Mucosa of descending colon (tissue), 3 donors: Measurements from ENCODE around the gene SLC2A11. TPM values are rescaled to one million over a fixed set of nuclear protein-coding genes. Genes with fewer than 3 reads are reported as not detected.
"Not testable (repeated sequence)": the region's sequence is repeated elsewhere in the genome, so short reads cannot be mapped to it uniquely, and the experiment has no call there.

ENCODE experiments used
- ATAC-seq: fragments of 200-7000 bp; cut with Tn5 transposase; one replicate; pipeline ENCODE4 v1.9.1; 2020; ENCODE audit warnings: mild to moderate bottlenecking, moderate library complexity
- DNase-seq, 3 donors: peaks; one replicate each; pipeline ENCODE4 v3.0.0-alpha.2; 2020
- H3K36me3 ChIP-seq: fragments of 200-600 bp; one replicate; pipeline ENCODE4 v1.8.0; 2021; ENCODE audit warnings: low read depth, mild to moderate bottlenecking
- H3K4me1 ChIP-seq: fragments of 200-600 bp; one replicate; pipeline ENCODE4 v1.8.0; 2021; ENCODE audit warnings: low read depth, mild to moderate bottlenecking
- H3K4me3 ChIP-seq: fragments of 200-600 bp; one replicate; pipeline ENCODE4 v1.8.0; 2021; ENCODE audit warnings: mild to moderate bottlenecking
- H3K9me3 ChIP-seq: fragments of 200-600 bp; one replicate; pipeline ENCODE4 v1.8.0; 2021; ENCODE audit warnings: mild to moderate bottlenecking
- intact Hi-C, 2 donors: fragments of 100-400 bp; cut with DNase I in 1 of 2; cut with micrococcal nuclease in 1 of 2; formaldehyde crosslinking; loops; one replicate each; pipeline versions ENCODE4 v1.11.0 to v1.11.1; 2022; cut with DNase I, micrococcal nuclease
- total RNA-seq, 3 donors: library from RNA; stranded (reverse); fragmentation: NEBNext Ultra II Directional in 2 of 3; extraction: Animal tissue kit (Norgen Biotek cat#: 25700) in 2 of 3; gene quantifications; one replicate each; pipeline versions ENCODE4 v1.2.1 to v1.2.4, GENCODE V29; 2021 to 2023
- TF ChIP-seq, protein P1 (sequence below): fragments of 200-600 bp; IDR thresholded peaks from one replicate; pipeline ENCODE4 v1.8.0; 2022; ENCODE audit warnings: antibody characterized with exemption, mild to moderate bottlenecking
- donor health status: DM: no; HTN: no; CAD: no; lungs with moderate emphysema.
- donor health status: DM: no; HTN: no; CAD: no.
- donor health status: DM: no; HTN: yes; CAD: no.

The SLC2A11 gene
- total RNA-seq, 3 donors from 2014 or later, result 11.5 to 14.7 (median 12.5) TPM

DNA sequence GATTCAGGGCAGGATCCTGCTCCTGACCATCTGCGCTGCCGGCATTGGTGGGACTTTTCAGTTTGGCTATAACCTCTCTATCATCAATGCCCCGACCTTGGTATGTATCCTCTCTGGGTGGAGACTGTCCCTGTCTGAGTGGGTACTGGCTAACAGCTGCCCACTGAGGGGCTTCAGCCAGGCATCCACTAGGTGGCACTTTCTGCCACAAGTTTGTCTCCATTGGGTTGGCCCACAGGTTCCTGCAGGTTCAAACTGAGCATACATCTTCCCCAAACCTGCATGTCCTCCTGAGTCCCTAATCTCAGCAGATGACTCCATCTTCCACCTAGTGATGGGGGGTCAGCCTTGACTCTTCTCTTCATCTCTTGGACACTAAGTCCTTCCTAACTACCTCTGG lies 4.4 kb downstream of the SLC2A11 start:
- Histone ChIP-seq H3K9me3 (no peaks in the 10 kb centered on the region), H3K36me3 (no peaks in the 10 kb centered on the region), H3K4me3 (no peak overlapping the region), H3K4me1 (no peaks in the 10 kb centered on the region)
- DNase-seq (peak in 1 of 3 donors; percentile 57), ATAC-seq (no peak)
- intact Hi-C loops, result no loop called here
- TF ChIP-seq, protein P1, sequence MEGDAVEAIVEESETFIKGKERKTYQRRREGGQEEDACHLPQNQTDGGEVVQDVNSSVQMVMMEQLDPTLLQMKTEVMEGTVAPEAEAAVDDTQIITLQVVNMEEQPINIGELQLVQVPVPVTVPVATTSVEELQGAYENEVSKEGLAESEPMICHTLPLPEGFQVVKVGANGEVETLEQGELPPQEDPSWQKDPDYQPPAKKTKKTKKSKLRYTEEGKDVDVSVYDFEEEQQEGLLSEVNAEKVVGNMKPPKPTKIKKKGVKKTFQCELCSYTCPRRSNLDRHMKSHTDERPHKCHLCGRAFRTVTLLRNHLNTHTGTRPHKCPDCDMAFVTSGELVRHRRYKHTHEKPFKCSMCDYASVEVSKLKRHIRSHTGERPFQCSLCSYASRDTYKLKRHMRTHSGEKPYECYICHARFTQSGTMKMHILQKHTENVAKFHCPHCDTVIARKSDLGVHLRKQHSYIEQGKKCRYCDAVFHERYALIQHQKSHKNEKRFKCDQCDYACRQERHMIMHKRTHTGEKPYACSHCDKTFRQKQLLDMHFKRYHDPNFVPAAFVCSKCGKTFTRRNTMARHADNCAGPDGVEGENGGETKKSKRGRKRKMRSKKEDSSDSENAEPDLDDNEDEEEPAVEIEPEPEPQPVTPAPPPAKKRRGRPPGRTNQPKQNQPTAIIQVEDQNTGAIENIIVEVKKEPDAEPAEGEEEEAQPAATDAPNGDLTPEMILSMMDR, result no peak

DNA sequence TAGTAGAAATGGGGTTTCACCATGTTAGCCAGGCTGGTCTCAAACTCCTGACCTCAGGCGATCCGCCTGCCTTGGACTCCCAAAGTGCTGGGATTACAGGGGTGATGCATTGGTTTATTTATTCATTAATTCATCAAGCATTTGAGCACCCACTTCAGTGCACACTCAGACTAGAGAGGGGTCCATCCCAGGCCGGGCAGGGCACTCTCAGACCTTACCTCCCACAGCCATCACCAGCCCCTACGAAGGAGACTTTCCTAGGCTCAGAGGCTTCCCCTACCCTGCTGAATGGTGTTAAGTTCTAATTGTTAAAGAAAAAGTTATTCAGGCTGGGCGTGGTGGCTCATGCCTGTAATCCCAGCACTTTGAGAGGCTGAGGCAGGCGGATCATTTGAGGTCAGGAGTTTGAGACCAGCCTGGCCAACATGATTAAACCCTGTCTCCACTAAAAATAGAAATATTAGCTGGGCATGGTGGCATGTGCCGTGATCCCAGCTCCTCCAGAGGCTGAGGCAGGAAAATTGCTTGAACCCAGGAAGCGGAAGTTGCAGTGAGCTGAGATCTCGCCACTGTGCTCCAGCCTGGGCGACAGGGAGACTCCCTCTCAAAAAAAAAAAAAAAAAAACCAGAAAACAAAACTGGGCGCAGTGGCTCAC lies 7.0 kb downstream of the SLC2A11 start:
- H3K4me1 ChIP-seq, H3K9me3 ChIP-seq, H3K4me3 ChIP-seq, H3K36me3 ChIP-seq, ATAC-seq, intact Hi-C loops, DNase-seq: not testable (repeated sequence)

DNA sequence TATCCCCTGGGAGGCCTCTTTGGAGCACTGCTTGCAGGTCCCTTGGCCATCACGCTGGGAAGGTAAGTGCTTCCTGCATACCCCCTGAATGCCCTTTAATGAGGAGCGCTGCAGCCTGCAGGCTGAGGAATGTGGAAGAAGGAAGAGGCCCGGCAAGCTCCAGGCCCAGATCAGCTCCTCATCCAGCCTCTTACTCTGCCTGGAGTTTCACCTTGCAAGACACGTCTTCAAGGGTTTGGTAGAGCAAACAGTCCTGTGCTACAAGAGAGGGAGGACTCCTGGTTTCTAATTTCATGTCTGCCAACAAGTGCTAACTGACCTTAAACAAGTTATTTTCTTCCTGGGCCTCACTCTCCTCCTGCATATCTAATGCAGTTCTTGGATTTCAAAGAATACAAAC lies 10.9 kb downstream of the SLC2A11 start:
- DNase-seq (no peak), ATAC-seq (no peak)
- Histone ChIP-seq H3K9me3 (no peaks in the 10 kb centered on the region), H3K36me3 (no peaks in the 10 kb centered on the region), H3K4me1 (no peaks in the 10 kb centered on the region), H3K4me3 (no peak overlapping the region)
- intact Hi-C loops, result no loop called here
- TF ChIP-seq, protein P1, result no peak

DNA sequence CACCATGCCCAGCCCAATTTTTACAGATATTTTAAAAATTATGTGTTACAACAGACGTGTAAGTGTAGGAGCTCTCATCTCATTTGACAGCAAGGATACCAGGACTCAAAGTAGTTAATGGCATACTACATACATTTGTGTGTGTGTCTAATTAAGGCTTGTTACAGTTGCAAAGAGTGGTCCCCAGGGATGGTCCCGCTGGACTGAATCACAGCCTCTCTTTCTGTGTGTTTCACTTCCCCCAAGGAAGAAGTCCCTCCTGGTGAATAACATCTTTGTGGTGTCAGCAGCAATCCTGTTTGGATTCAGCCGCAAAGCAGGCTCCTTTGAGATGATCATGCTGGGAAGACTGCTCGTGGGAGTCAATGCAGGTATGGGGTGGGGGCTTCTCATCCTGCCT lies 17.2 kb downstream of the SLC2A11 start:
- H3K9me3 ChIP-seq, result no peaks in the 10 kb centered on the region
- H3K4me3 ChIP-seq, result no peak overlapping the region
- no peaks in the 10 kb centered on the region for H3K36me3 ChIP-seq
- H3K4me1 ChIP-seq, result no peaks in the 10 kb centered on the region
- TF ChIP-seq, protein P1, result no peak
- intact Hi-C loops, result no loop called here
- no peak for ATAC-seq
- DNase-seq, result no peak

DNA sequence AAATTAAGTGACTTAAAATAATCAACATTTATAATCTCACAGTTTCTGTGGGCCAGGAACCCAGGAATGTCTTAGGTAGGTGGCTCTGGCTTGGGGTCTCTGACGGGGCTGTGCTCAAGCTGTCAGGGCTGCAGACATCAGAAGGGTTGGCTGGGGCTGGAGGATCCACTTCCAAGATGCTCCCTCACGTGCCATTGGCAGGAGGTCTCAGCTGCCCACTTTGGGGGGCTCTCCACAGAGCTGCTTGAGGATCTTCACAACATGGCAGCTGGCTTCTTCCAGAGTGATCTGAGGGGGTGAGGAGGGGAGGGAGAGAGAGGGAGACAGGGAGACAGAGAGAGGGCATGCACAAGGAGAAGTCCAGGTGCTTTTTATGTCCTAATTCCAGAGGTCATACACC lies 18.1 kb downstream of the SLC2A11 start:
- DNase-seq, result no peak
- Histone ChIP-seq H3K9me3 (no peaks in the 10 kb centered on the region), H3K4me1 (no peaks in the 10 kb centered on the region), H3K36me3 (no peaks in the 10 kb centered on the region), H3K4me3 (no peak overlapping the region)
- TF ChIP-seq, protein P1, result no peak
- ATAC-seq, result no peak
- intact Hi-C loops, result no loop called here

DNA sequence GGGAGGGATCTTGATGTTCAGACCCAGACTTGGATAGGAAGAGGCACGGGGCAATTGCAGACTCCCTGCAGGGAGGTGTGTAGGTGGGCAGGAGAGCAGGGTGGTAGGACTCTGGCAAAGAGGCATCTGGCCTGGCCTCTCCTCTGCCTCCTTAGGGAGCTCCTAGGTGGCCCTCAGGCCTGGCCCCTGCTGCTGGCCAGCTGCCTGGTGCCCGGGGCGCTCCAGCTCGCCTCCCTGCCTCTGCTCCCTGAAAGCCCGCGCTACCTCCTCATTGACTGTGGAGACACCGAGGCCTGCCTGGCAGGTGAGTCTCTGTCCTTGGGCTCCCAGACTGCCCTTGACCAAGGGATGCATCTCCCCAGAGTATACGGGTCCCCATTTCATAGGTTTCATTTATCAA lies 19.9 kb downstream of the SLC2A11 start:
- TF ChIP-seq, protein P1, result no peak
- DNase-seq, result no peak
- no peaks in the 10 kb centered on the region for H3K9me3 ChIP-seq
- H3K4me1 ChIP-seq, result no peaks in the 10 kb centered on the region
- H3K36me3 ChIP-seq, result no peaks in the 10 kb centered on the region
- H3K4me3 ChIP-seq, result no peak overlapping the region
- ATAC-seq, result no peak
- intact Hi-C loops, result no loop called here
